Activated naive CD4-positive, alpha-beta T cell treated with anti-CD3 and anti-CD28 coated beads, Interleukin-2, amount 50 U/mL, for 16 hours (primary cell): Measurements from ENCODE around the gene ANKMY1.
A peak's percentile ranks its signal among the peaks of the same experiment; 100 is the strongest.

ENCODE experiments used
- DNase-seq: peaks from one replicate; pipeline ENCODE4 v3.0.0-alpha.2; 2020

ANKMY1 gene

DNA sequence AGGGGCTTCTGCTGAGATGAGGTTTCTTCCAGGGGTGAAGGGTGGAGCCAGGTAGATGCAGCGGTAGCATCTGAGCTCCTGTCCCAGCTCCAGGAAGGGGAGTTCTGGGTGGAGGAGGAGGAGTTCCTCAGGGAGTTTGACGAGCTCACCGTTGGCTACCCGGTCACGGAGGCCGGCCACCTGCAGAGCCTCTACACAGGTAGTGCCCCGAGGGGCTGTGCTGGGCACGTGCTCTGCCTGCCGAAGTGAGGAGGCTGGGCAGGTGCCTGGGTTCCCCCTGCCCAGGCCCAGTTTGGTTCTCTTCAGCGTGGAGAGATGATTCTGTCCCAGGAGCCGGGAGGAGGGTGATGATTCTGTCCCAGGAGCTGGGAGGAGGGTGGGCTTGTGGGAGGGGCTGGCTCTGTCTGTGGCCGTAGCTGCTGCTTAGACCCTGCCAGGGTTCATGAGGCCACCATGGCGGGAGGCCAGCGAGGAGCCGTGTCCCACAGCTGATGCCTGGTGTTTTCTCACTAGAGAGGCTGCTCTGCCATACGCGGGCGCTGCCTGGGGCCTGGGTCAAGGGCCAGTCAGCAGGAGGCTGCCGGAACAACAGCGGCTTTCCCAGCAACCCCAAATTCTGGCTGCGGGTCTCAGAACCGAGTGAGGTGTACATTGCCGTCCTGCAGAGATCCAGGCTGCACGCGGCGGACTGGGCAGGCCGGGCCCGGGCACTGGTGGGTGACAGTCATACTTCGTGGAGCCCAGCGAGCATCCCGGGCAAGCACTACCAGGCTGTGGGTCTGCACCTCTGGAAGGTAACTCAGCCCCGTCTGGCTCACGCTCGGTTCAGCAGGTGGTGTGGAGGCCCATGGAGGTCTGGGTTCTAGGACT, 37.0 kb upstream of the ANKMY1 start:
- peak; percentile 8 for DNase-seq

DNA sequence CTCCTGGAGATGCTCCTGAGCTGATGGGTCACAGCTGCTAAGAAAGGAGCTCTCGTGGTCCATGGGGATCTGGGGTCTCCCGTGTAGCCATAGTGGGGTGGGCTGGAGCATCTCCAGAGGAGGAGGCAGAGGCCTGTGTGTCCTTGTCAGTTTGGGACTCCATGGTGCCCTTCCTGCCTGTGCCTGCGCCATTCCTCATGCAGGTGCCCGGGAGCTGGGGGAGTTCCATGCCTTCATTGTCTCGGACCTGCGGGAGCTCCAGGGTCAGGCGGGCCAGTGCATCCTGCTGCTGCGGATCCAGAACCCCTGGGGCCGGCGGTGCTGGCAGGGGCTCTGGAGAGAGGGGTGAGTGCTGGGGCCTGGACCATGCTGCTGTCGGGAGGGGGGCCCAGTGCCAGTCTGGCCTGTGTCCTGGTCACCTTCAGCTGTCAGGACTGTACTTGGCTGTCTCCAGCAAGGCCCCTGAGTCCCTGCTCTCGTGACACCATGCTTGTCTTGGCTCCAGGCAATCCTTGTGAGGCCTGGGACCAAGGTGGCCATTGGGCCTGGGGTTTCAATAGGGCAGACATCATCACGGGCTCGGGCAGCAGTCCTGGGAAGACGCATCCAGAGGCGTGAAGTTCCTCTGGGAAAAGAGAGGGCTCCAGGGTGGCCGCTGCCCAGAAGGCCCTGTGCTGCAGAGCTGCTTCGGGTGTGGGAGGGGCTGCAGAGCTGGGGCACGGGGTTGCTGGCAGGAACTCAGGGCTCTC, 36.1 kb upstream of the ANKMY1 start:
- DNase-seq = peak; percentile 8

DNA sequence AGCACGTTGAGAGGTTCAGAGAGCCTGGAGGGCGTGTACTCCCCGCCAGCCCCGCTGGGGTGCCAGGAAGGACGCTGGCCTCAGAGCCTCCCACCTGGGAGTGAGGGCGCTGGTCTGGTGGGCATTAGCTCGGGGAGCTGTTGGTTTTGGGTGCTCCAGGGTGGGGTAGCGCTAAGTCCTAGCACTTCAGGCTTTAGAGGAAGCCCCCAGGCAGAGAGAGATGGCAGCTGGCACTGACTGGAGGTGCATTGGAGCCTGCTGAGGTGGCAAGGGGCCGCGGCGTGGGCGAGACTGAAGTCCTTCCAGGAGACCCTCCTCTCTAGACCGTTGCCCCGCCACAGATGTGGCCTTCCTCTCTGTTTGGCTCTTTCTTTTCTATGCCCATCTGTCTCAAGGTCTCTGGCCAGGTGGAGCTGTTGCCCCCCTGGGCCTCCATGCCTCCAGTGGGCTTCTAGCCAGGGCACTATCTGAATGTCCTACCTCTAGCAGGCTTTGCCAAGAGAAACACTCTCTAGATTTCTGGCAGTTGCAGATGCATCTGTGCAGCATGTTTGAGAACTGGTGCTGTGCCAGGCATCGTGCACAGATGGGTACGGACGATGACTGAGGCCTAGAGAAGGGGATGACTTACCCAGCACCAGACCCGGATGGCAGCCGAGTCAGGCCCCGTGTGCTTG, 35.4 kb upstream of the ANKMY1 start:
- DNase-seq = peak; percentile 3

DNA sequence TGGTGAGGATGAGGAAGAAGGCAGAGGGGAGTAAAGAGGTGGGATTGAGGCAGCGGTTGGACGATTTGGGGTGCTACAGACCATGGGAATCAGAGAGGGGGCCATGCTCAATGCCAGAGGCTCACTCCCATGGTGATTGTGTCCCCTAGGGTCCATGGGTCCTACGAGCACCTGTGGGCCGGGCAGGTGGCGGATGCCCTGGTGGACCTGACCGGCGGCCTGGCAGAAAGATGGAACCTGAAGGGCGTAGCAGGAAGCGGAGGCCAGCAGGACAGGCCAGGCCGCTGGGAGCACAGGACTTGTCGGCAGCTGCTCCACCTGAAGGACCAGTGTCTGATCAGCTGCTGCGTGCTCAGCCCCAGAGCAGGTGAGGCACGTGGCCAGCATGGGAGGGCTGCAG, 34.0 kb upstream of the ANKMY1 start:
- no peak for DNase-seq

DNA sequence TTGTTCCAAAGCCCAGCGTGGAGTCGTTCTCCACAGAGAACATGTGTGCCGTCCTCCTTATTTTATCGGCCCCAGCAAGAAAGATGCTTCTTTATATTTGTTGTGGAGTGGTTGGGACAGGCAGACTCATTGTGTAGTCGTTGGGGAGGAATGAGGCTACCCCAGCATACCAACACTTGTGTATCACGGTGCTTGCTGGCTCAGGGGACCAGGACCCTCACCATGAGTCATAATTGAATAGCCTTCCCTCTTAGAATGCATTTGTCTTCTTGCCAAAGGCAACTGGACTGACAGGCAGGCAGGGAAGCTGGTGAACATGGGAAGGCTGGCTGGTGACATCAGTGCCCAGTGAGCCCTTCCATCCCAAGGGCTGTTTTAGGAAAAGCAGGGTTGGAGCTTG, 33.4 kb upstream of the ANKMY1 start:
- DNase-seq = no peak

DNA sequence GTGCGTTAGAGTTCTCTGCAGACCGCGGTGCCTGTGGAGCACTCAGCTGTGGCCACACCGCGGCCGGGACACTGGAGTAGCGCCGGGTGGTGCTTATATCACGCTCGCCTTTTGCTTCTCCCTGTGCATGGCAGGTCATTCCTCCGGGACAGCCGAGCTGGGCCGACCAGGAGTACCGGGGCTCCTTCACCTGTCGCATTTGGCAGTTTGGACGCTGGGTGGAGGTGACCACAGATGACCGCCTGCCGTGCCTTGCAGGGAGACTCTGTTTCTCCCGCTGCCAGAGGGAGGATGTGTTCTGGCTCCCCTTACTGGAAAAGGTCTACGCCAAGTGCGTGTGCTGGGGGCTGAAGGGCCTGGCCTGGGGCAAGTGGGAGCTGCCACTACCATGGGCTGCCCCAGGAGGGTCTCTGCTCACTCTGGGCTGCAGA, 32.9 kb upstream of the ANKMY1 start:
- DNase-seq = peak; percentile 7

DNA sequence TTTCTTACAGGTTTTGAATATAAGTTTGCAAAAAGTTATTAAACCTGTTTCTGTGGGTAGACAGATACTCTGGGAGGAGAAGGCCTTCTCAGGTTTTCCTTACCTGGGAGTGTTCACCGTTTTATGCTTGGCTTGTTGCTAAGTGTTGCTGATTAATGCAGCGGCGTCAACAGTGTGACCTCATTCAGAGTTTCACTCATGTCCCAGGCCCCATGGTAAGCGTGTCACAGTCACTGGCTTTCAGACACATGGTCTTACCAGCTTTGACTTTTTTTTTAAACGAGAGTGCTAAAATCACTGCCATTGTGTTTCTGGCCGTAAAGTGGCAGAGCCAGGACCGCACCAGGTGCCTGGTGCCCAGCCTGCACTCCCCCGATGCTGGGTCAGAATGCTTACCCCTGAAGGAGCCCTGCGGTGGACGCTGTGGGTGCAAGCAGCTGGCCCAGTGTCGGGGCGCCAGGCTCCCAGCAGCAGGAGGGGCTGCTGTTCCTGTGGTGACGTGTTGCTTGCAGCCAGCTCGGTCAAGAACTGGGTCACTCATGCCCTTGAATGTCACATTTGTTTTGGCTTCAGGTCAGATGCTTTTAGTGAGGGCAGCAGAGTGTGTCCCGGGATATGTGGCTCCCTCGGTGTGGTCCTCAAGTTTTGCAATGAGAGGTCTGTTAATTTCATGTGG, 32.2 kb upstream of the ANKMY1 start:
- no peak for DNase-seq

DNA sequence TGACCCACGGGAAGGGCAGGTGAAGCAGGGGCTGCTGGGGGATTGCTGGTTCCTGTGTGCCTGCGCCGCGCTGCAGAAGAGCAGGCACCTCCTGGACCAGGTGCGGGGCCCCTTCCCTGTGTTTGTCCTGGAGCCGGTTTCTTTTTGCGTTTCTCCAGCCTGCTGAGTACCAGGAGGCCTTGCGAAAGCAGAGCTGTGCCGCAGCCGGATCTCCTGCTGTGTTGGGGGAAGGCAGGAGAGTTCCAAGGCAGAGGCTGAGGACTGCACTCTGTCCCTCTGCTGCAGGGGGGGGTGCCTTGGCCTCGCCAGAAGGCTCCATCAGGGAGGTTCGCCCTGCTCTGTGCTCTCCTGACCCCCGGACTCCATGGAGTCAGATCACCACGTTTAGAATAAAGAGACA, 31.6 kb upstream of the ANKMY1 start:
- no peak for DNase-seq

DNA sequence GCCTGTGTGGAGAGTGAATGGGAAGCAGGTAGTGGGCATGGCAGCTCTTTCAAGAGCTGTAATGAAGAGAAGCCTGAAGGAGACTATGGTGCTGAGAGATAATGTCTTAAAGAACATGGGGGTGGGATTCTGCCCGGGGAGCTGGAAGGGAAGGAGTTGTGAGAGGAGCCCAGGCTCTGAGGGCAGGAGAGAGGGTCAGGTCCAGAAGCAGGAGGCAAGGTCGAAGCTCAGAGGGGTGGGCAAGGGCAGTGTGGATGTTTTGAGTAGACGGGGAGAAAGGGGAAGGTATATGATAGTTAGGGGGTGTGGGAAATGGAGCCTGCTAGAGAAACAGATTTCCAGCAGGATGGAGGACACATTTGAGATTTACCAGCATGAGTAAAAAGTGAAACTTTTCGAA, 30.9 kb upstream of the ANKMY1 start:
- no peak for DNase-seq

DNA sequence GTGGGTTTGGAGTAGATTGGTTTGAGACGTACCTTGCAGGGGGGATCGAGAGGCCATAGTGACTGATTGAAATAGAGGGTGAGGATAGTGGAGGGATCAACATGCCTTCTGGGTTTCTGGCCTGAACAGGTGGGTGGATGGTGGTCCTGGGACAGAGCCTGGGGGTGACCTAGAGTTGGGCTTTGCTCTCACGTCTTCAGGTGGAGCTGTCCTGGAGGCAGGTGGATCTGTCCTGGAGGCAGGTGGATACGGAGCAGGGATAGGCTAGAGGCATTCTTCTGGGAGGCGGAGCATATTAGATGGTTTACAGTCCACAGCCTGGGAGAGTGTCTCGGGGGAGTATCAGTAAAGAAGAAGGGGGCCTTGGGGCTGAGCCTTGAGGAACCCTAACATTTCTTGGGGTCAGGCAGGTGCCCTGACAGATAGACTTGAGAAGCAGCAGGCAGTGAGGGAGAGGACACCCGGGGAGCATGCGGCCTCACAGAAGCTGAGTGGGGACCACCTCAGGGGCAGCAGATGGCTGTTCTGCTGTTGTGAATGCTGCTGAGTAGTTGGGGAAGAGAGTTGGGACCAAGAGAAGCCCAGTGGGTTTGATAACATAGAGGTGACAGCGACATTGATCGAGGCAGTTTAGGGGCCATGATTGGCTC, 30.3 kb upstream of the ANKMY1 start:
- no peak for DNase-seq

DNA sequence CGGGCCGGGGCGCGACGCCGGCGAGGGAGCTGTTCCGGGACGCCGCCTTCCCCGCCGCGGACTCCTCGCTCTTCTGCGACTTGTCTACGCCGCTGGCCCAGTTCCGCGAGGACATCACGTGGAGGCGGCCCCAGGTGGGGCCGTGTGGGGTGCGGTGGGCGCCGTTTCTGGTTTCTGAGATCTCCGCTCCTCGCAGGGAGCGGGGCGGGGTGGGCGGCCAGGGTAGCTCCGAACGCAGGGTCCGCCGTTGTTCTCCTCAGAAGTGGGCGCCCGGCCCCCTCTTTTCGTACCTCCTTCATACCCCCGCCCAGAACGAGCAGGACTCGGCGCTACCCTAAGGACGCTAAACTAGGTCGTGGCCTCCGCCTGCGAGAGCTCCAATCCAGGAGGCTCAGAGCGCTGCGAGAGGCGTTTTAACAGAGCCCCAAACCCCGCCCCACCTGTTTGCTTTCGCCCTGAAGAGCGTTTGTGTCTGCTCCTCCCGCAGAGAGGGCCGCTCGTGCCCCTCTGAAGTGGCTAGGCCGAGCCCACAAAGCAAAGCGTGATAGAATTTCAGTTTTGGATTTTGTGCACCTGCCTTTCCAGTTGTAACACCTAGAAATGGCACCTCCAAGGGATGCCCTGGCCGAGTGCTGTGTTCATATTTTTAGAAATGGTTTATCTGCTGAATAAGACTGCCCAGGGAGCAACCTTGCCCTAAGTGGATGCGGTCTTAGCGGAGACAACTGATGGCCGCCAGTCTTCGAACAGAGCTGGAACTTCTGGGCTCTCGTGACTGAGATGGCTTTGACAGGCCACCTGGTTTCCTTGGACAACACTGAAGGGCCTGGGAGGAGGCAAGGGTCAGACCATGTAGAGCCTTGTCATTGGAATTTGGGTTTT, 29.4 kb upstream of the ANKMY1 start:
- DNase-seq = peak; percentile 68

DNA sequence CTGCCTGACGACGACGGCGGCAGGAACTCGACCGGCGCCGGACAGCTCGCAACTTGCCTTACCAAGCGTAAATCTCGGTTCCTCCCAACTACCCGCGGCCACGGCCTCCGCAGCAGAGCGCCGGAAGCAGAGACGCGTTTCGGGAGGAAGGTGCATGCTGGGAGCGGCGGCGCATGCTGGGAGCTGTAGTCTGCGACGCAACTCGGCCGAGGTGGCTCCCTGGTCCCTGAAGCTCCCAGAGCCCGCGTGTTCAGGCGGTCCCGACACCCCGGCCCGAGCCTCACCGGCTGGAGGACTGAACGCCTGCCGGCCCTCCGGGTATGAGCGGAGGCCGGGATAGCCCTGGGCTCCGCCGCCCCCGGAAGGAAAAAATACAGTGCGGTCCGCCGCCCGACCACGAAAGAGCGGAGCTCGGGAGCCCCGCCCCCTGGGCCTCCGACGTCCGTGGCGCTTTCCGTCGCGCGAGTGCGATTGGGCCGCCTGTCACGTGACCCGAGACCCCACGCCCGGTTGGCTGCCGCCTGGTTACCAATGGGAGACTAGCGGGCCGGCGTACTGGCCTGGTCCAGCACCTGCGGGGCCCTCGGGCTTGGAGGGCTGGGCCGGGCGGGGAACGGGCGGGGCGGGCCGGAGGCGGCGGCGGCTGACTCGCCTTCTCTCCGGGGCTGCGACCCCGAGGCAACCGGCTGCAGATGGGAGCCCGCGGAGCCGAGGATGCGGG, 28.6 kb upstream of the ANKMY1 start, which contains the start of gene CAPN10:
CAPN10 (plus strand) TSS at position 537 of the 721 bp plus-strand sequence; CDS start at position 715, 178 bp downstream.
- peak; percentile 97 for DNase-seq

DNA sequence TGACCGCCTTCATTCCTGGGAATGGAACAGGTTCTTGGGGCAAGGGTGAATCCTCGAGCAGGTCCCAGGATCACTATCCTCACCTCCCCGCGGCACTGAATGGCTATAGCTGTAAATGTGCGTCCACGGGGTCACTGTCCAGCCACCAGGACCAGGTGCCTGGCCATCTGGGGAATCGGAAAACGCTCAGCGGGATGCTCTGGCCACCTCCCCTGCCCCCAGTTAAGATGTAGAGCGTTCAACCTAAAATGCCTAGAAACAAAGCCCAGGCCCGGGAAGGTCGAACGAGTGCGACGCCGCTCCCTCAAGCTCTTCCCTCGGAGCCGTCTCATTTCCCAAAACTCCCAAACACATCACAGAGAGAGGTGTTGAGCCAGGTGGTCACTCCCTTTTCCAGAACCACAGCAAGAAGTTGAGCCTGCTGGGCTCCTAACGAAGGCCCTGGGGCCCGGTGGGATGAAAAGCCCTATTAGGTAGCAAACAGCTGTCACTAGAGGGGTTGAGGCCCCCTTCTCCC, 28.0 kb upstream of the ANKMY1 start:
- DNase-seq = no peak

DNA sequence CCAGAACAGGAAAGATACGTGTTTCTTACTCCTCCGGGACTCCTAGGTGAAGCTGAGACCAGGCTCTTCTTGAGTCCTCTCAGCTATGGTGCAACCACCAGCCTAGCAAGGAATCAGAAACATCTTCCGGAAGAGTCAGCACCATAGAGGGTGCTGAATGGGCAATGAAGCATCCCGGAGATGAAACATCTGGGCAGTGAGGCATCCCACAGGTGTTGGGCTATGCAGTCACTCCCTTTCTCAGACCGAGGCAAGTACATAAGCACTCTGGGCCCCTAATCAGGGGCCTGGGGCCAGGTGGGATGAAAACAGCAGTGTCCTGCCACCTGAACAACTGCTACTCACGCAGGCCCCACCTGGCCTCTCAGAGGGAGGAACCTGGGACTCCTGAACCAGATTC, 27.3 kb upstream of the ANKMY1 start:
- no peak for DNase-seq

DNA sequence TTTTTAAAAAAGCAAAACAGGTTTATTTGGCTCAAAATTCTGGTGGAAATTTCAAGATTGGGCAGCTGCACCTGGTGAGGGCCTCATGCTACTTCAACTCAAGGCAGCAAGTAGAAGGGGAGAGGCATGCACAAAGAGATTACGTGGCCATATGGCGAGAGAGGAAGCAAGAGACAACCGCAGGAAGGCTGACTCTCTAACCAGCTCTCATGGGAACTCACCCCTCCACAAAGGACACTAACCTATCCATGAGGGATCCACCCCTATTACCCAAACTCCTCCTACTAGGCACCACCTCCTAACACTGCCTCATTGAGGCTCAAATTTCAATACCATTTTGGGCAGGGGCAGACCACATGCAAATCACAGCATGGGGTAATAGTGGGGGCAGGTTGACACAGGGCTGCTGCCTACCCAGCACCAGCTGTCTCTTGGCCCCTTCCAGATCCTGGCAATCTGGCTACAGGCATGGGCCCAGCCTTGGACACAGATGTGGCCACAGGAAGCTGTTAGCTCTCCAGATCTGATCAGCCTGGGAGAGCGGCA, 26.8 kb upstream of the ANKMY1 start:
- DNase-seq = no peak

DNA sequence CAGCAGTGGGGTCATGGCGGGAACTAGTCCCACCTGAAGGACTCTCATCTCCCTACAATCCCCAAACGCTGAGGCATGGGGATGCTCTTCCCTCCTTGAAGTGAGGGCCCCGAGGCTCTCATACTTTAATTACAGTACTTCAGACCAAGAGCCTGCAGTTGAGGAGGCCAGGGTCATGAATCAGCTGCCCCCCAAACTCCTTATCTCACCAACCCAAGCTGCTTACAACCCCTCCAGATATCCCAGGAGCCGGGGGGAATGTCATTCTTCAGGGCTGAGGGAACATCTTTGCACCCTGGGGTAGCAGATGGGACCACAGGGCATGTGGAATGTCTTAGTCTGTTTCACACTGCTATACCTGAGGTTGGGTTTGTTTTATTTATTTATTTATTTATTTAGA, 26.0 kb upstream of the ANKMY1 start:
- DNase-seq = no peak

DNA sequence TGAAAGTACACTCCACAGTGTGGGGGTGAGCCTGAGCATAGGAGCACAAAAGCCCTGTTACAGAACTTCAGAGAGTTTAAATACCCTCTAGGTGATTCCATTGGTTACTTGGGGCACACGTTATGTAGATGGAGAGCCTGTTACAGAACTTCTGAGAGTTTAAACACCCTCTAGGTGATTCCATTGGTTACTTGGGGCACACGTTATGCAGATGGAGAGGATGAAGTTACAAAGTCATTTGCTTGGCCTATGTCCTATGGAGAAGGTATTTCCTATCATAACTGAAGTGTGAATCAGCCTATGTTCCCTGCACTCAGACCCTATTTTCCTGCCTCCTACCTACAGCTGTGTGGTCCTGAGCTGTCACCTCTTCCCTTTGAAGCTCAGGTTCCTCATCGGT, 25.0 kb upstream of the ANKMY1 start:
- DNase-seq = no peak

DNA sequence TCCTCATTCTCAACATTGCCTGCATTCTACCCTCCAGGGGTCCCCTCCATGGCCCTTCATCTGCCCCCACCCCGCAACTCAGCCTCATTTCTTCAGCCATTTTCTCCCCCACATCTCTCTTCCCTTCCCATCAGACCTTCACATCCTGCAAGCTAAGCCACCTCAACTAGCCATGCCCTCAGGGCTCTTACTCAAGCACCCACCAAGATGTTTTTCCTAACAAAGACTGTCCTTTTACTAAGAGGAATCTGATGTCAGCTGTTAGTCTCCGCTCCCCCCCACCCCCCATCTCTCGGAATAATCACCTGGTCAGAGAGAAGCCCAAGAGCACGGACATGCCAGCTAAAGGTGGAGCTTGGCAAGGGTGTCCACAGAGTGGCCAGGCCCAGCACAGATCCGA, 24.0 kb upstream of the ANKMY1 start:
- no peak for DNase-seq

DNA sequence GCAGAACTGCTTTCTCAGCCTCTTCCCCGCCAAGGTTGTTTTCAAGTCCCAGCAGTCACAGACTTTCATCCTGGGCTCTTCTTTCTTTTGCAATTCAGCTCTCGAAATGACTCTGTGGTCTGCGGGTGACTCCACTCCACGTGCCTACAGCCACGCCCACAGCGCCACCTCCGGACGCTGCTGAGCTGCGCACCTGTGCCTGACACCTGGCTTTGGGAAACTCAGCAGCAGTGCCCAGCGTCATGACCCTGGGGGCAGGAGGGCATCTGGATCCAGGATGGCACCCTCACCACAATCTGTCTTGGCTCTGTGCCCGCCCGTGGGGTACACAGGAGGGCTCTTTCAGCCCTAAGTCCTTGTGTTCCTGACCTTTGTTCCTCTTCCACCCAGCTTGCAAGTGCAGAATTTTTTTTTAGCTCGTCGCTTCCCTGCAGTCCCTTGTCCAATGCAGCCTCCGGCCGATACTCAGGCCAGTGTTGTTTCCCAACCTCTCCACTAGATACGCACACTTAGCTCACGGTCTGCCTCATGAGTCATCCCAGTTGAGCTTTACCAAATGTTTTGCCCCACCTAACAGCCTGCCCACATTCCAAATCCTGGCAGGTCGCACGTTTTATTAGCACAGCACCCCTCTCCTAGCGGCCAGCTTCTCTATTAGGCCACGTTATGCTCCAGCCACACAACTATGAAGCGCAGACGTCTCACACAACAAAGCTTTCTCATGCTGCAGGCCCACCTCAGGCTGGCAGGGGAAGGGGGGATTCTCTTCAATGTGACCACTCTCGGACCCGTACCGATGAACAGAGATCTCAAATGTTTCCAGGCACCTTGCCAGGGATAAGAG, 22.2 kb upstream of the ANKMY1 start:
- DNase-seq = peak; percentile 76
